ENCODE results near the gene RUSC1. TPM values are rescaled to one million over a fixed set of nuclear protein-coding genes. Genes with fewer than 3 reads are reported as not detected.
"Not testable (repeated sequence)": the region's sequence is repeated elsewhere in the genome, so short reads cannot be mapped to it uniquely, and the experiment has no call there.

The RUSC1 gene
- polyA plus RNA-seq, 6 donors from 2014 or later = 3.4 to 6.5 (median 5.0) TPM; not detected in 1

DNA sequence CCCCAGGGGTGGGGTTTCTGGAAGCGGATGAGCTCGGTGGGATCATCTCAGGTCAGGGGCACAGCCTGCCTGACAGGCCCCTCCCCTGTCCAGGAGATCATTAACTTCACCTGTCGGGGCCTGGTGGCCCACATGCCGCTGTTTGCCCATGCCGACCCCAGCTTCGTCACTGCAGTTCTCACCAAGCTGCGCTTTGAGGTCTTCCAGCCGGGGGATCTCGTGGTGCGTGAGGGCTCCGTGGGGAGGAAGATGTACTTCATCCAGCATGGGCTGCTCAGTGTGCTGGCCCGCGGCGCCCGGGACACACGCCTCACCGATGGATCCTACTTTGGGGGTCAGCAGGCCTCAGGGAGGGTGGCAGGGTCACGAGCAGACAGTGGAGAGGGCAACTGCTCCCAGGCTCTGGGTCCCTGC lies 35.1 kb upstream of the RUSC1 start:
- no peak for DNase-seq
- no peak overlapping the region for H3K27ac Mint-ChIP-seq
- no peaks in the 10 kb centered on the region for H3K9me3 Mint-ChIP-seq
- ATAC-seq (ENCODE audit: low read depth in 2 of 2) = no peak
- H3K27me3 Mint-ChIP-seq = peaks cover 0 to 9% (median 0%) of the 10 kb centered on the region in 3 donors
- H3K4me1 Mint-ChIP-seq = no peaks in the 10 kb centered on the region
- H3K4me3 Mint-ChIP-seq = no peak overlapping the region
- no peaks in the 10 kb centered on the region for H3K36me3 Mint-ChIP-seq

DNA sequence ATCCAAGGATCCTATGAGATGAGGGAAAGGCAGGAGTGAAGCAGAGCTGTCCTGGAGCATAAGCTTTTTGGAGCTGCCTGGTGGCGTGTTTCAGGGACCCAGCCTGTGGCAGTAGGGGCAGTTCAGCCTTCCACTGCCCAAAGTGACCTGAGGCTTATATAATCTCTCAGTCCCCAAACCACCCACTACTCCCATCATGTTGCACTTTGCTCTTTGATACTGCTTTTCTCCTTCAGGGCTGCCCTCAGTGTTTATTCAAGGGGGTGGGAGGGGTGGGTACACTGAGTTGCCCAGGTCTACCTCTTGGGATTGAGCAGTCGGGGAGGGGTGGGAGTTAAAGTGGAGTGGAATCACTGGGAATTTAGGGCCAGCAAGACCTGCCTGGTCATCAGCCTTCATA lies 34.1 kb upstream of the RUSC1 start:
- peaks cover 0 to 13% (median 1%) of the 10 kb centered on the region in 3 donors for H3K27me3 Mint-ChIP-seq
- ATAC-seq (ENCODE audit: low read depth in 2 of 2) = no peak
- no peak overlapping the region for H3K4me3 Mint-ChIP-seq
- no peaks in the 10 kb centered on the region for H3K36me3 Mint-ChIP-seq
- H3K27ac Mint-ChIP-seq = peak overlapping the region in 2 of 6 donors; percentile 5 to 60
- H3K4me1 Mint-ChIP-seq = no peaks in the 10 kb centered on the region
- DNase-seq = no peak
- no peaks in the 10 kb centered on the region for H3K9me3 Mint-ChIP-seq

GRCh38 chr1:155287987-155288543 lies 32.6 kb upstream of the RUSC1 start:
- Mint-ChIP-seq H3K27ac (no peak overlapping the region), H3K4me1 (no peaks in the 10 kb centered on the region), H3K4me3 (no peak overlapping the region), H3K27me3 (peaks cover 0 to 18% (median 5%) of the 10 kb centered on the region in 3 donors), H3K9me3 (no peaks in the 10 kb centered on the region), H3K36me3 (no peaks in the 10 kb centered on the region)
- DNase-seq = no peak
- no peak for ATAC-seq (ENCODE audit: low read depth in 2 of 2)

GRCh38 chr1:155291006-155291405 lies 29.7 kb upstream of the RUSC1 start:
- not testable (repeated sequence) for H3K4me3 Mint-ChIP-seq; ATAC-seq (ENCODE audit: low read depth in 2 of 2); H3K9me3 Mint-ChIP-seq; DNase-seq; H3K36me3 Mint-ChIP-seq; H3K27ac Mint-ChIP-seq; H3K4me1 Mint-ChIP-seq
- H3K27me3 Mint-ChIP-seq = peaks cover 17 to 37% (median 28%) of the 10 kb centered on the region in 3 donors

GRCh38 chr1:155293086-155293749 lies 27.5 kb upstream of the RUSC1 start:
- ATAC-seq (ENCODE audit: low read depth in 2 of 2) = no peak
- H3K4me1 Mint-ChIP-seq = peaks cover 0 to 12% (median 12%) of the 10 kb centered on the region in 3 donors
- H3K4me3 Mint-ChIP-seq = no peak overlapping the region
- peak overlapping the region in 1 of 6 donors; percentile 71 for H3K27ac Mint-ChIP-seq
- H3K27me3 Mint-ChIP-seq = peaks cover 35 to 59% (median 48%) of the 10 kb centered on the region in 3 donors
- DNase-seq = no peak
- peaks cover 0 to 3% (median 0%) of the 10 kb centered on the region in 7 donors for H3K9me3 Mint-ChIP-seq
- H3K36me3 Mint-ChIP-seq = no peaks in the 10 kb centered on the region

DNA sequence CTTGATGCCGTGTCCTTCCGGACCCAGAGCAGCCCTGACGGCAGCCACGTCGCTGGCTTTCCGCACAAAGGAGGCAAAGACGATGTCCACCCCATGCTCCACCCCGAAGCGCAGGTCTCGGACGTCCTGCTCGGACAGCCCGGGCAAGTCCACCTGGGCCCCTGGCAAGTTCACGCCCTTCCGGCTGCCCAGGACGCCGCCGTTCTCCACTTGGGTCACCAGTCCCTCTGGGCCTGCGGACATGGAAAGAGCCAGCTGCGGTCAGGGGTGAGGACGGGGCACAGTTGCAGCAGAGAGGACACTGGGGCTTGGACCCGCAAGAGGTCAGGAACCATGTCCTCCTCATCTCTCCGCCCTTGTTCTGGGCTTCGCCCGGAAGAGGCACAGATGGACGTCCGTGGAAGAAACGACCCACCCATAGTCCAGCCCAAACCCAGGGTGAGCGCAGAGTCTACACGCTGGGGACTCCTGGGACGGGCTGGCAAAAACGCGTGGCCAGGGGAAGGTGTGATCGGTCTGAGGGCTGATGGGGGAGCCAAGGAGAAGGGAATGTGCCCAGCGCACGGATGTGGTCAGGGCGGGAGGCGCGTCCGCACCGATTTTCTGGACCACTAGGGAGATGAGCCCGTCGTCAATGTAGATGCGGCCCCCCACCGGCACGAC lies 26.0 kb upstream of the RUSC1 start:
- Mint-ChIP-seq H3K4me1 (peaks cover 0 to 12% (median 12%) of the 10 kb centered on the region in 3 donors), H3K4me3 (peak overlapping the region in 4 of 8 donors; percentile 9 to 76 (median 38)), H3K36me3 (no peaks in the 10 kb centered on the region), H3K9me3 (peaks cover 0 to 3% (median 0%) of the 10 kb centered on the region in 7 donors), H3K27ac (no peak overlapping the region), H3K27me3 (peaks cover 35 to 59% (median 54%) of the 10 kb centered on the region in 3 donors)
- no peak for ATAC-seq (ENCODE audit: low read depth in 2 of 2)
- DNase-seq = no peak

DNA sequence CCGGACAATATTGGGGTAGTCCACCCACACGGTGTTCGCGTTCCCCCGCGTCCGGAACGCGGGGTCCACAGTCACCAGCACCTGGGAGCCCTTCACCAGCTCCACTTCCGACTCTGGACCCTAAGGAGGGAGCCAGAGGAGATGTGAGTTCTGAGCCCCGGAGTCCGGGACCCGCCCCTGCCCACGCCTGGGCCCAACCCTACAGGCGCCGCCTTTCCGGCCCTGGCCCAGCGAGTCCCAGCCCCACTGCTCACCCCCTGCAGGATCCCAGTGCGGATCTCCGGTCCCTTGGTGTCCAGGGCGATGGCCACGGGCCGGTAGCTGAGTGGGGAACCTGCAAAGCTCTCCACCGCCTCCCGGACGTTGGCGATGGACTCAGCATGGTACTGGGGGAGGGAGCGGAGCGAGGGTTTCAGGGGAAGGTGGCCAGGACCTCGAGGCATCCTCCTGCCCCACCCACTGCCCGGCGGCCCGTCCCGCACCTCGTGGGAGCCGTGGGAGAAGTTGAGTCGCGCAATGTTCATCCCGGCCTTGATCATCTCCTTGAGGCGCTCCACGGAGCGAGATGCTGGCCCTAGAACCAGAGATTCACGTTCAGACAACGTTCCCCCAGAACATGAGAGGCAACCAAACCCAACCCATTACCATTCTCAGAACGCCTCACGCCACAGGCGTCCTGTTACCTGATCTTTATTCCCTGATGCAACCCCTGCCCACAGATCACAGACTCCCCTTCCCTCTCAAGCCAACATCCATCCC lies 25.3 kb upstream of the RUSC1 start:
- Mint-ChIP-seq H3K27me3 (peaks cover 35 to 54% (median 52%) of the 10 kb centered on the region in 3 donors), H3K27ac (no peak overlapping the region), H3K4me1 (peaks cover 0 to 12% (median 12%) of the 10 kb centered on the region in 3 donors), H3K36me3 (no peaks in the 10 kb centered on the region), H3K4me3 (peak overlapping the region in 1 of 8 donors; percentile 22), H3K9me3 (peaks cover 0 to 3% (median 0%) of the 10 kb centered on the region in 7 donors)
- DNase-seq (no peak), ATAC-seq (ENCODE audit: low read depth in 2 of 2) (no peak)

DNA sequence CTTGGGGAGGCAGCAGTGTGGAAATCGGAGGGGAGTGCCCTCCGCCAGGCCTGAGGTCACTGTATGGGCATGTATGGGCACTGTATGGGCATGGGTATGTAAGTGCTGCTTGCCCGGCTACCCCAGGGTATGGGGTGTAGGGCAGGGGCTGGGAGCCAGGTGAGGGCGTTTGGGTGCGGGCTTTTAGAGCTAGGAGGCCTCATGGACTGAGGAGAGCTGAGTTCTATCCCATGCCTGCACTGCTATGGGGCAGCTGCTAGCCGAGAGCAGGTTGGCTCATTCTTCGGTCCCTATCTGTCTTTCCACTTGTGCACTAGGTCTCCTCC lies 24.8 kb upstream of the RUSC1 start:
- no peaks in the 10 kb centered on the region for H3K36me3 Mint-ChIP-seq
- no peak for ATAC-seq (ENCODE audit: low read depth in 2 of 2)
- DNase-seq = no peak
- peaks cover 0 to 3% (median 0%) of the 10 kb centered on the region in 7 donors for H3K9me3 Mint-ChIP-seq
- H3K4me1 Mint-ChIP-seq = peaks cover 0 to 12% (median 12%) of the 10 kb centered on the region in 3 donors
- H3K27me3 Mint-ChIP-seq = peaks cover 35 to 54% (median 50%) of the 10 kb centered on the region in 3 donors
- no peak overlapping the region for H3K27ac Mint-ChIP-seq
- H3K4me3 Mint-ChIP-seq = peak overlapping the region in 1 of 8 donors; percentile 22

GRCh38 chr1:155296661-155297060 lies 24.0 kb upstream of the RUSC1 start:
- DNase-seq = no peak
- H3K9me3 Mint-ChIP-seq = peaks cover 0 to 3% (median 0%) of the 10 kb centered on the region in 7 donors
- H3K27me3 Mint-ChIP-seq = peaks cover 35 to 51% (median 44%) of the 10 kb centered on the region in 3 donors
- H3K27ac Mint-ChIP-seq = no peak overlapping the region
- peak overlapping the region in 1 of 8 donors; percentile 48 for H3K4me3 Mint-ChIP-seq
- H3K4me1 Mint-ChIP-seq = peaks cover 0 to 12% (median 12%) of the 10 kb centered on the region in 3 donors
- no peaks in the 10 kb centered on the region for H3K36me3 Mint-ChIP-seq
- no peak for ATAC-seq (ENCODE audit: low read depth in 2 of 2)

- H3K9me3 Mint-ChIP-seq = peaks cover 0 to 3% (median 0%) of the 10 kb centered on the region in 7 donors
- H3K4me1 Mint-ChIP-seq = peaks cover 0 to 12% (median 12%) of the 10 kb centered on the region in 3 donors
- no peak for ATAC-seq (ENCODE audit: low read depth in 2 of 2)
- peaks cover 35 to 48% (median 41%) of the 10 kb centered on the region in 3 donors for H3K27me3 Mint-ChIP-seq
- H3K4me3 Mint-ChIP-seq = no peak overlapping the region
- no peak overlapping the region for H3K27ac Mint-ChIP-seq
- no peaks in the 10 kb centered on the region for H3K36me3 Mint-ChIP-seq
- no peak for DNase-seq
Observed at GRCh38 chr1:155297384-155297783, 23.3 kb upstream of the RUSC1 start.

GRCh38 chr1:155300024-155300423 lies 20.7 kb upstream of the RUSC1 start:
- Mint-ChIP-seq H3K27me3 (peaks cover 25 to 40% (median 30%) of the 10 kb centered on the region in 3 donors), H3K4me1 (peaks cover 0 to 10% (median 8%) of the 10 kb centered on the region in 3 donors), H3K36me3 (no peaks in the 10 kb centered on the region), H3K9me3 (peaks cover 0 to 3% (median 0%) of the 10 kb centered on the region in 7 donors), H3K4me3 (no peak overlapping the region), H3K27ac (no peak overlapping the region)
- no peak for ATAC-seq (ENCODE audit: low read depth in 2 of 2)
- DNase-seq = no peak

- DNase-seq (no peak), ATAC-seq (ENCODE audit: low read depth in 2 of 2) (no peak)
- H3K27ac Mint-ChIP-seq = peak overlapping the region in 1 of 6 donors; percentile 58
- peaks cover 21 to 36% (median 24%) of the 10 kb centered on the region in 3 donors for H3K27me3 Mint-ChIP-seq
- peaks cover 0 to 3% (median 0%) of the 10 kb centered on the region in 7 donors for H3K9me3 Mint-ChIP-seq
- peaks cover 0 to 8% (median 6%) of the 10 kb centered on the region in 3 donors for H3K4me1 Mint-ChIP-seq
- no peaks in the 10 kb centered on the region for H3K36me3 Mint-ChIP-seq
- H3K4me3 Mint-ChIP-seq = no peak overlapping the region
Observed at GRCh38 chr1:155300553-155301329, 20.0 kb upstream of the RUSC1 start.

Data from naive B cell (primary cell).